ENCODE measurements around the gene TPPP. TPM values are rescaled to one million over a fixed set of nuclear protein-coding genes. Genes with fewer than 3 reads are reported as not detected.

TPPP gene
- total and polyA plus RNA-seq, 2 of the 13 experiments (the other 11 are each of a cell fraction or from before 2014, with no cell fraction given), result 0.07 TPM; not detected in 1

DNA sequence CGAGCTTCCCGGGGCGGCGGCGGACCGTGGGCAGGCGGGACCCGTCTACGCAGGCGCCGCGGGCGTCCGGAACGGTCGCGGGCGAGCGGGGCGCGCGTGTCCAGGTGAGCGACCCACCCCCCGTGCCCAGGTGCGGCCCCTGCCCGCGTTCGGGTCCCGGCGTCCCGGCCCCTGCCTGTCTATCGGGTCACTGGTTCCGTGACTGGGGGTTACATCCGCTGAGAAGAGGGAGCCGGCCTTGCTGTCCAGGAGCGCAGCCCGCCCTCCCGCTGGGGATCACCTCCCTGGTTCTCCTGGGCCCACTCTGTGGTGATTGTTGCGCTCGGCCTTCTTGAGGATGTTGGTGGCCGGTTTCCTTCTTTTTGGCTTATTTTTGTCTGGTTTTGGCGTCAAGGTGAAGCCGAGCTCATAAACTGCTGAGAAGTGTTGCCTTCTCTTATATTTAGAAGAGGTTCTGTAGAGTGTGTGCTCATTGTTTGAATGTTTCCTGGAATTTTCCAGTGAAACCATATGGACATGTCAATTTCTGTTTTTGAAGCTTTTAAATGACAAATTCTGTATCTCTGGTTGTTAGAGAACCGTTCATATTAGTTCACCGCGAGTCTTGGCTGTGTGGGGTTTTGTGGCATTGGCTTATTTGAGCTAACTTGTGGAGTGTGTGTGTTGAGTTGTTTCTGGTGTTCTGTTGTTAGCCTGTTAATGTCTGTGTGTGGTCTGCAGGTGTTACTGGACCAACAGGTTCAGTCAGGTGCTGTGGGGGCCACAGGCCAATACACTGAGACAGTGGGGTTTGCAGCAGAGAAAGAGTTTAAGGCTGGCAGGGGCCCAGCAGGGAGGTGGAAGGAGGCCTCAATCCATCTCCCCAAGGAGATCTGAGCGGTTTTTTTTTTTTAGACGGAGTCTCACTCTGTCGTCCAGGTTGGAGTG, 80.4 kb downstream of the TPPP start (continued):
- peak; percentile 36 for TF ChIP-seq ZNF777 (CRISPR knock-in tag; IDR thresholded peaks at IDR 0.05)
- TF ChIP-seq, protein P1, sequence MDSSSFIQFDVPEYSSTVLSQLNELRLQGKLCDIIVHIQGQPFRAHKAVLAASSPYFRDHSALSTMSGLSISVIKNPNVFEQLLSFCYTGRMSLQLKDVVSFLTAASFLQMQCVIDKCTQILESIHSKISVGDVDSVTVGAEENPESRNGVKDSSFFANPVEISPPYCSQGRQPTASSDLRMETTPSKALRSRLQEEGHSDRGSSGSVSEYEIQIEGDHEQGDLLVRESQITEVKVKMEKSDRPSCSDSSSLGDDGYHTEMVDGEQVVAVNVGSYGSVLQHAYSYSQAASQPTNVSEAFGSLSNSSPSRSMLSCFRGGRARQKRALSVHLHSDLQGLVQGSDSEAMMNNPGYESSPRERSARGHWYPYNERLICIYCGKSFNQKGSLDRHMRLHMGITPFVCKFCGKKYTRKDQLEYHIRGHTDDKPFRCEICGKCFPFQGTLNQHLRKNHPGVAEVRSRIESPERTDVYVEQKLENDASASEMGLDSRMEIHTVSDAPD (CRISPR knock-in tag; IDR thresholded peaks at IDR 0.05), result 0 out of 2 replicates have a peak, but pooled peaks have one; percentile 26
- no peak for TF ChIP-seq KLF15 (CRISPR knock-in tag; IDR thresholded peaks at IDR 0.05; ENCODE audit: borderline replicate concordance)
- TF ChIP-seq, protein P2, sequence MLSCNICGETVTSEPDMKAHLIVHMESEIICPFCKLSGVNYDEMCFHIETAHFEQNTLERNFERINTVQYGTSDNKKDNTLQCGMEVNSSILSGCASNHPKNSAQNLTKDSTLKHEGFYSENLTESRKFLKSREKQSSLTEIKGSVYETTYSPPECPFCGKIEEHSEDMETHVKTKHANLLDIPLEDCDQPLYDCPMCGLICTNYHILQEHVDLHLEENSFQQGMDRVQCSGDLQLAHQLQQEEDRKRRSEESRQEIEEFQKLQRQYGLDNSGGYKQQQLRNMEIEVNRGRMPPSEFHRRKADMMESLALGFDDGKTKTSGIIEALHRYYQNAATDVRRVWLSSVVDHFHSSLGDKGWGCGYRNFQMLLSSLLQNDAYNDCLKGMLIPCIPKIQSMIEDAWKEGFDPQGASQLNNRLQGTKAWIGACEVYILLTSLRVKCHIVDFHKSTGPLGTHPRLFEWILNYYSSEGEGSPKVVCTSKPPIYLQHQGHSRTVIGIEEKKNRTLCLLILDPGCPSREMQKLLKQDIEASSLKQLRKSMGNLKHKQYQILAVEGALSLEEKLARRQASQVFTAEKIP (CRISPR knock-in tag; IDR thresholded peaks at IDR 0.05; ENCODE audit: borderline replicate concordance), result no peak
- no peak for TF ChIP-seq ZNF292 (CRISPR knock-in tag; IDR thresholded peaks at IDR 0.05; ENCODE audit: borderline replicate concordance, low read depth)
- TF ChIP-seq, protein P3, sequence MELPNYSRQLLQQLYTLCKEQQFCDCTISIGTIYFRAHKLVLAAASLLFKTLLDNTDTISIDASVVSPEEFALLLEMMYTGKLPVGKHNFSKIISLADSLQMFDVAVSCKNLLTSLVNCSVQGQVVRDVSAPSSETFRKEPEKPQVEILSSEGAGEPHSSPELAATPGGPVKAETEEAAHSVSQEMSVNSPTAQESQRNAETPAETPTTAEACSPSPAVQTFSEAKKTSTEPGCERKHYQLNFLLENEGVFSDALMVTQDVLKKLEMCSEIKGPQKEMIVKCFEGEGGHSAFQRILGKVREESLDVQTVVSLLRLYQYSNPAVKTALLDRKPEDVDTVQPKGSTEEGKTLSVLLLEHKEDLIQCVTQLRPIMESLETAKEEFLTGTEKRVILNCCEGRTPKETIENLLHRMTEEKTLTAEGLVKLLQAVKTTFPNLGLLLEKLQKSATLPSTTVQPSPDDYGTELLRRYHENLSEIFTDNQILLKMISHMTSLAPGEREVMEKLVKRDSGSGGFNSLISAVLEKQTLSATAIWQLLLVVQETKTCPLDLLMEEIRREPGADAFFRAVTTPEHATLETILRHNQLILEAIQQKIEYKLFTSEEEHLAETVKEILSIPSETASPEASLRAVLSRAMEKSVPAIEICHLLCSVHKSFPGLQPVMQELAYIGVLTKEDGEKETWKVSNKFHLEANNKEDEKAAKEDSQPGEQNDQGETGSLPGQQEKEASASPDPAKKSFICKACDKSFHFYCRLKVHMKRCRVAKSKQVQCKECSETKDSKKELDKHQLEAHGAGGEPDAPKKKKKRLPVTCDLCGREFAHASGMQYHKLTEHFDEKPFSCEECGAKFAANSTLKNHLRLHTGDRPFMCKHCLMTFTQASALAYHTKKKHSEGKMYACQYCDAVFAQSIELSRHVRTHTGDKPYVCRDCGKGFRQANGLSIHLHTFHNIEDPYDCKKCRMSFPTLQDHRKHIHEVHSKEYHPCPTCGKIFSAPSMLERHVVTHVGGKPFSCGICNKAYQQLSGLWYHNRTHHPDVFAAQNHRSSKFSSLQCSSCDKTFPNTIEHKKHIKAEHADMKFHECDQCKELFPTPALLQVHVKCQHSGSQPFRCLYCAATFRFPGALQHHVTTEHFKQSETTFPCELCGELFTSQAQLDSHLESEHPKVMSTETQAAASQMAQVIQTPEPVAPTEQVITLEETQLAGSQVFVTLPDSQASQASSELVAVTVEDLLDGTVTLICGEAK (IDR thresholded peaks at IDR 0.05), result no peak
- TF ChIP-seq, protein P3 (CRISPR knock-in tag; IDR thresholded peaks at IDR 0.05), result 0 out of 2 replicates have a peak, but pooled peaks have one; percentile 19
- TF ChIP-seq PAX8 (CRISPR knock-in tag; IDR thresholded peaks at IDR 0.05; ENCODE audit: borderline replicate concordance), result no peak
- peak; percentile 47; the same call in 1 of the 2 replicates for TF ChIP-seq ZFY (CRISPR knock-in tag; IDR thresholded peaks at IDR 0.05)
- TF ChIP-seq ZSCAN29 (CRISPR knock-in tag; conservative IDR thresholded peaks at IDR 0.05), result peak; percentile 67; the same call in 1 of the 2 replicates
- TF ChIP-seq ZNF296 (CRISPR knock-in tag; conservative IDR thresholded peaks at IDR 0.05), result 0 out of 2 replicates have a peak, but pooled peaks have one; percentile 5
- TF ChIP-seq HES4 (CRISPR knock-in tag; IDR thresholded peaks at IDR 0.05; ENCODE audit: borderline replicate concordance), result 0 out of 2 replicates have a peak, but pooled peaks have one; percentile 30
- TF ChIP-seq ZNF891 (CRISPR knock-in tag; IDR thresholded peaks at IDR 0.05), result 0 out of 2 replicates have a peak, but pooled peaks have one; percentile 36

Data from HepG2 (cell line).